Activated CD8-positive, alpha-beta memory T cell treated with anti-CD3 and anti-CD28 coated beads, Interleukin-2, amount 50 U/mL, for 1 hour (primary cell): ENCODE results near the gene KLHDC7B.
"Not testable (repeated sequence)": the region's sequence is repeated elsewhere in the genome, so short reads cannot be mapped to it uniquely, and the experiment has no call there.

Experiments used
- DNase-seq: peaks from one replicate; pipeline ENCODE4 v3.0.0-alpha.2; 2020; ENCODE audit errors: extremely low read depth

KLHDC7B gene

GRCh38 chr22:50529897-50530579 lies 15.7 kb upstream of the KLHDC7B start, which contains the start of gene TYMP:
Gene TYMP (minus strand): TSS chr22:50530012. CDS start chr22:50529709, 303 bp downstream.
- DNase-seq = no peak

- no peak for DNase-seq
Measured at GRCh38 chr22:50530580-50530876, 15.2 kb upstream of the KLHDC7B start.

GRCh38 chr22:50530877-50531545 lies 14.7 kb upstream of the KLHDC7B start:
- no peak for DNase-seq

GRCh38 chr22:50531546-50531961 lies 14.1 kb upstream of the KLHDC7B start:
- no peak for DNase-seq

GRCh38 chr22:50531962-50532674 lies 13.6 kb upstream of the KLHDC7B start:
- DNase-seq = no peak

GRCh38 chr22:50532824-50533796 lies 12.6 kb upstream of the KLHDC7B start:
- no peak for DNase-seq

GRCh38 chr22:50533856-50534711 lies 11.6 kb upstream of the KLHDC7B start:
- DNase-seq = not testable (repeated sequence)

- no peak for DNase-seq
Measured at GRCh38 chr22:50535113-50535512, 10.6 kb upstream of the KLHDC7B start.

- no peak for DNase-seq
Measured at GRCh38 chr22:50536226-50536625, 9.5 kb upstream of the KLHDC7B start.

GRCh38 chr22:50537765-50538164 lies 7.9 kb upstream of the KLHDC7B start:
- no peak for DNase-seq

GRCh38 chr22:50540381-50540780 lies 5.3 kb upstream of the KLHDC7B start:
- no peak for DNase-seq

GRCh38 chr22:50541667-50542026 lies 4.1 kb upstream of the KLHDC7B start:
- DNase-seq = not testable (repeated sequence)

GRCh38 chr22:50542416-50542927 lies 3.2 kb upstream of the KLHDC7B start:
- no peak for DNase-seq

GRCh38 chr22:50544078-50544745 lies 1.5 kb upstream of the KLHDC7B start:
- DNase-seq = no peak

GRCh38 chr22:50544746-50545253 lies 899 bp upstream of the KLHDC7B start:
- no peak for DNase-seq

- DNase-seq = no peak
Measured at GRCh38 chr22:50546326-50547262, 895 bp downstream of the KLHDC7B start.

GRCh38 chr22:50547263-50547985 lies 1.7 kb downstream of the KLHDC7B start:
- DNase-seq = no peak
